HCT116 (cell line): ENCODE measurements around the gene COL23A1. TPM values are rescaled to one million over a fixed set of nuclear protein-coding genes. Genes with fewer than 3 reads are reported as not detected.

Source experiments
- ATAC-seq: fragments of 200-7000 bp; cut with Tn5 transposase; 2 replicates; pipeline ENCODE4 v1.9.1; 2020; ENCODE audit warnings: mild to moderate bottlenecking, moderate library complexity
- BruUV-seq: library from RNA; stranded (reverse); fragments of 400-500 nt; replicated peaks from 2 replicates; lab custom pipeline; 2021; lab: Mats Ljungman, UMichigan
- CTCF ChIA-PET: fragments of 300-600 bp; sonication (Branson Sonifier 250); formaldehyde crosslinking; loops from one replicate; lab custom pipeline; 2021; ENCODE audit warnings: antibody characterized with exemption; lab: Charles Lee
- POLR2A ChIA-PET: fragments of 300-600, 350-600 bp; sonication (Branson Sonifier 250); formaldehyde crosslinking; loops from one replicate; lab custom pipeline; 2021; ENCODE audit warnings: antibody characterized with exemption; lab: Charles Lee
- RAD21 ChIA-PET, 2 experiments: fragments of 300-600 bp; sonication (Branson Sonifier 250); formaldehyde crosslinking; loops; one replicate each; lab custom pipeline; 2023; ENCODE audit warnings: low total read pairs in 2 of 2; ENCODE audit not compliant: uncharacterized antibody in 2 of 2, unreplicated experiment in 2 of 2, low non-redundant PET in 1 of 2; lab: Charles Lee
- DNase-seq: peaks from one replicate; pipeline ENCODE4 v3.0.0-alpha.2; 2010; ENCODE audit warnings: low read depth, low spot score
- H2AFZ ChIP-seq: fragments of 200-600 bp; shearing (Covaris generic), sonication (generic); 2 replicates; pipeline ENCODE4 v1.6.1; 2017; ENCODE audit warnings: low read depth, mixed run types, mixed read lengths, antibody characterized with exemption, low read length; ENCODE audit not compliant: poor library complexity, severe bottlenecking
- H3K27ac ChIP-seq: 2 replicates; pipeline ENCODE4 v1.5.1; 2012; ENCODE audit warnings: low read depth, low read length
- H3K27me3 ChIP-seq: fragments of 200-600 bp; sonication (generic); 2 replicates; pipeline ENCODE4 v1.6.1; 2016; ENCODE audit warnings: mixed run types, low read length, mixed read lengths; ENCODE audit not compliant: insufficient read depth
- H3K36me3 ChIP-seq, 2 experiments: fragments of 200-500 bp in 1 of 2; fragments of 200-600 bp in 1 of 2; sonication (Bioruptor generic) in 1 of 2; sonication (generic) in 1 of 2; 2 replicates each; pipeline versions ENCODE4 v1.5.1 to v1.6.1; 2014 to 2016; ENCODE audit warnings: low read length in 2 of 2, inconsistent platforms in 1 of 2, mixed read lengths in 1 of 2, mixed run types in 1 of 2; ENCODE audit not compliant: insufficient read depth in 2 of 2, control insufficient read depth in 1 of 2
- H3K4me1 ChIP-seq, 2 experiments: fragments of 200-600 bp in 1 of 2; sonication (generic) in 1 of 2; 2 replicates each; pipeline versions ENCODE4 v1.5.1 to v1.6.1; 2012 to 2017; ENCODE audit warnings: low read length in 2 of 2, inconsistent platforms in 1 of 2, mild to moderate bottlenecking in 1 of 2, mixed read lengths in 1 of 2, mixed run types in 1 of 2, moderate library complexity in 1 of 2; ENCODE audit not compliant: insufficient read depth in 2 of 2, control insufficient read depth in 1 of 2
- H3K4me2 ChIP-seq: fragments of 200-600 bp; sonication (generic); 2 replicates; pipeline ENCODE4 v1.6.1; 2017; ENCODE audit warnings: mixed run types, low read length, mixed read lengths
- H3K4me3 ChIP-seq, 2 experiments: fragments of 200-600 bp in 1 of 2; sonication (generic) in 1 of 2; replicated peaks in 1 of 2; 2 replicates each; pipeline ENCODE4 v1.5.1; 2011 to 2016; ENCODE audit warnings: low read length in 2 of 2, control low read depth in 1 of 2, low read depth in 1 of 2, mild to moderate bottlenecking in 1 of 2, mixed read lengths in 1 of 2, mixed run types in 1 of 2
- H3K79me2 ChIP-seq: fragments of 200-600 bp; sonication (generic); 2 replicates; pipeline ENCODE4 v1.6.1; 2017; ENCODE audit warnings: mild to moderate bottlenecking, mixed run types, low read length, moderate library complexity, mixed read lengths; ENCODE audit not compliant: insufficient read depth
- H3K9ac ChIP-seq: fragments of 200-600 bp; sonication (generic); 2 replicates; pipeline ENCODE4 v1.6.1; 2016; ENCODE audit warnings: low read length, mixed read lengths
- H3K9me2 ChIP-seq: fragments of 200-600 bp; sonication (generic), shearing (Covaris generic); 2 replicates; pipeline ENCODE4 v1.6.1; 2017; ENCODE audit warnings: mixed run types, mild to moderate bottlenecking, moderate library complexity; ENCODE audit not compliant: insufficient read depth
- H3K9me3 ChIP-seq, 2 experiments: fragments of 200-500 bp in 1 of 2; fragments of 200-600 bp in 1 of 2; sonication (Bioruptor generic) in 1 of 2; sonication (generic) in 1 of 2; 2 replicates each; pipeline ENCODE4 v1.6.1; 2014 to 2017; ENCODE audit warnings: low read length in 2 of 2, mixed read lengths in 2 of 2, inconsistent platforms in 1 of 2, low read depth in 1 of 2, mild to moderate bottlenecking in 1 of 2, mixed run types in 1 of 2, moderate library complexity in 1 of 2; ENCODE audit not compliant: control insufficient read depth in 1 of 2, insufficient read depth in 1 of 2
- H4K20me1 ChIP-seq: fragments of 200-600 bp; sonication (generic), shearing (Covaris generic); 2 replicates; pipeline ENCODE4 v1.6.1; 2017; ENCODE audit warnings: mixed run types, mild to moderate bottlenecking, moderate library complexity; ENCODE audit not compliant: insufficient read depth
- CBX3 ChIP-seq: IDR thresholded peaks from 2 replicates; pipeline ENCODE4 v1.6.1; 2012; ENCODE audit warnings: low read depth
- CTCF ChIP-seq, 3 experiments: fragments of 200-600 bp in 1 of 3; sonication (generic) in 1 of 3; IDR thresholded peaks in 2 of 3; conservative IDR thresholded peaks in 1 of 3; 2 replicates each; pipeline ENCODE4 v1.5.1; 2012 to 2017; ENCODE audit warnings: low read depth in 2 of 3, low read length in 2 of 3, antibody characterized with exemption in 1 of 3, borderline replicate concordance in 1 of 3, control low read depth in 1 of 3, mild to moderate bottlenecking in 1 of 3, mixed read lengths in 1 of 3, mixed run types in 1 of 3, moderate library complexity in 1 of 3; ENCODE audit not compliant: insufficient read depth in 1 of 3
- EGR1 ChIP-seq: IDR thresholded peaks from 2 replicates; pipeline ENCODE4 v1.6.1; 2012; ENCODE audit warnings: low read depth
- ELF1 ChIP-seq: IDR thresholded peaks from 2 replicates; pipeline ENCODE4 v1.6.1; 2012; ENCODE audit warnings: low read depth, borderline replicate concordance
- EZH2 ChIP-seq: fragments of 200-600 bp; sonication (generic); IDR thresholded peaks from 2 replicates; pipeline ENCODE4 v1.6.1; 2017; ENCODE audit warnings: antibody characterized with exemption, mixed run types
- EZH2phosphoT487 ChIP-seq: fragments of 200-600 bp; IDR thresholded peaks from 2 replicates; pipeline ENCODE4 v1.6.1; 2018; ENCODE audit warnings: antibody characterized with exemption, borderline replicate concordance
- JUND ChIP-seq: IDR thresholded peaks from 2 replicates; pipeline ENCODE4 v1.6.1; 2012
- RAD21 ChIP-seq: IDR thresholded peaks from 2 replicates; pipeline ENCODE4 v1.6.1; 2012; ENCODE audit warnings: low read depth, mild to moderate bottlenecking
- REST ChIP-seq: IDR thresholded peaks from 2 replicates; pipeline ENCODE4 v1.6.1; 2012; ENCODE audit warnings: low read depth
- SIN3A ChIP-seq: IDR thresholded peaks from 2 replicates; pipeline ENCODE4 v1.6.1; 2012; ENCODE audit warnings: low read depth
- SRF ChIP-seq: IDR thresholded peaks from 2 replicates; pipeline ENCODE4 v1.6.1; 2012; ENCODE audit warnings: low read depth
- YY1 ChIP-seq: IDR thresholded peaks from 2 replicates; pipeline ENCODE4 v1.6.1; 2011; ENCODE audit warnings: low read length, low read depth, moderate library complexity, mild to moderate bottlenecking; ENCODE audit not compliant: insufficient replicate concordance; ENCODE audit errors: extremely low read depth
- ZFX ChIP-seq: fragments of 450-650 bp; IDR thresholded peaks from 2 replicates; pipeline ENCODE4 v1.6.1; 2017
- intact Hi-C: fragments of 100-400 bp; cut with micrococcal nuclease; formaldehyde crosslinking; loops from 2 replicates; pipeline ENCODE4 v1.10.0; 2022
- total RNA-seq: library from RNA; stranded (reverse); gene quantifications from one replicate; pipeline ENCODE4 v1.2.1, GENCODE V29; 2021; ENCODE audit not compliant: unreplicated experiment

Gene COL23A1
- total RNA-seq, 1 experiment from 2014 or later, result not detected

GRCh38 chr5:178378527-178379484, 211.4 kb downstream of the COL23A1 start:
- ChIA-PET RAD21 (no interaction called here), CTCF (no interaction called here)
- Histone ChIP-seq H3K4me1 (no peaks in the 10 kb centered on the region), H3K27me3 (0 out of 2 replicates have a peak, but pooled peaks cover 5% of the 10 kb centered on the region), H3K9me3 (no peaks in the 10 kb centered on the region), H3K27ac (no peak overlapping the region), H2AFZ (no peak overlapping the region), H3K9me2 (no peaks in the 10 kb centered on the region)
- no TSS peak for BruUV-seq
- intact Hi-C loops, result no loop called here
- no peak for TF ChIP-seq CTCF (IDR thresholded peaks at IDR 0.05 in 2 of 3, conservative IDR thresholded peaks at IDR 0.05 in 1 of 3; ENCODE audit: borderline replicate concordance in 1 of 3, insufficient read depth in 1 of 3, low read depth in 2 of 3, low read length in 2 of 3)
- TF ChIP-seq CBX3, result no peak
- TF ChIP-seq JUND, result no peak
- TF ChIP-seq ZFX, result no peak
- no peak for TF ChIP-seq EZH2
- TF ChIP-seq EZH2phosphoT487, result no peak
- no peak for TF ChIP-seq REST
- TF ChIP-seq RAD21, result no peak
- TF ChIP-seq ELF1, result no peak
- no peak for TF ChIP-seq SRF
- no peak for TF ChIP-seq EGR1
- no peak for TF ChIP-seq YY1
- TF ChIP-seq SIN3A, result no peak
- TF ChIP-seq, all 23 proteins: peak for 0
- H4K20me1 ChIP-seq, result no peaks in the 10 kb centered on the region
- H3K9ac ChIP-seq, result no peak overlapping the region
- H3K4me3 ChIP-seq, result no peak overlapping the region
- ATAC-seq, result no peak
- no peaks in the 10 kb centered on the region for H3K79me2 ChIP-seq
- H3K4me2 ChIP-seq, result no peak overlapping the region
- POLR2A ChIA-PET, result no interaction called here
- H3K36me3 ChIP-seq, result no peaks in the 10 kb centered on the region
- no peak for DNase-seq
